ENCODE results near the gene RNF180.

Gene RNF180

GRCh38 chr5:64156261-64156660, 9.4 kb upstream of the RNF180 start:
- no peak for TF ChIP-seq CTCF (IDR thresholded peaks at IDR 0.05)
- Histone ChIP-seq H3K27ac (no peak overlapping the region), H3K9me3 (no peaks in the 10 kb centered on the region), H3K36me3 (no peaks in the 10 kb centered on the region), H3K4me3 (ENCODE audit: low read depth in 1 of 2, low read length in 1 of 2) (no peak overlapping the region), H3K27me3 (no peaks in the 10 kb centered on the region), H3K4me1 (ENCODE audit: control insufficient read depth in 1 of 2, insufficient read depth in 1 of 2, low read depth in 1 of 2, low read length in 1 of 2) (no peaks in the 10 kb centered on the region)

- Histone ChIP-seq H3K27ac (no peak overlapping the region), H3K9me3 (no peaks in the 10 kb centered on the region), H3K4me1 (ENCODE audit: control insufficient read depth in 1 of 2, insufficient read depth in 1 of 2, low read depth in 1 of 2, low read length in 1 of 2) (no peaks in the 10 kb centered on the region), H3K36me3 (no peaks in the 10 kb centered on the region), H3K4me3 (ENCODE audit: low read depth in 1 of 2, low read length in 1 of 2) (no peak overlapping the region), H3K27me3 (peaks cover 14% of the 10 kb centered on the region)
- no peak for TF ChIP-seq CTCF (IDR thresholded peaks at IDR 0.05)
Observed at GRCh38 chr5:64158827-64159226, 6.8 kb upstream of the RNF180 start.

GRCh38 chr5:64160201-64160600, 5.4 kb upstream of the RNF180 start:
- no peak for TF ChIP-seq CTCF (IDR thresholded peaks at IDR 0.05)
- Histone ChIP-seq H3K27ac (no peak overlapping the region), H3K36me3 (no peaks in the 10 kb centered on the region), H3K27me3 (peaks cover 28% of the 10 kb centered on the region), H3K4me1 (ENCODE audit: control insufficient read depth in 1 of 2, insufficient read depth in 1 of 2, low read depth in 1 of 2, low read length in 1 of 2) (no peaks in the 10 kb centered on the region), H3K4me3 (ENCODE audit: low read depth in 1 of 2, low read length in 1 of 2) (no peak overlapping the region), H3K9me3 (no peaks in the 10 kb centered on the region)

GRCh38 chr5:64161420-64161819, 4.2 kb upstream of the RNF180 start:
- Histone ChIP-seq H3K27ac (no peak overlapping the region), H3K9me3 (no peaks in the 10 kb centered on the region), H3K4me1 (ENCODE audit: control insufficient read depth in 1 of 2, insufficient read depth in 1 of 2, low read depth in 1 of 2, low read length in 1 of 2) (no peaks in the 10 kb centered on the region), H3K36me3 (no peaks in the 10 kb centered on the region), H3K27me3 (peaks cover 40% of the 10 kb centered on the region), H3K4me3 (ENCODE audit: low read depth in 1 of 2, low read length in 1 of 2) (no peak overlapping the region)
- TF ChIP-seq CTCF (IDR thresholded peaks at IDR 0.05) = no peak

- H3K9me3 ChIP-seq = no peaks in the 10 kb centered on the region
- no peaks in the 10 kb centered on the region for H3K4me1 ChIP-seq (ENCODE audit: control insufficient read depth in 1 of 2, insufficient read depth in 1 of 2, low read depth in 1 of 2, low read length in 1 of 2)
- H3K4me3 ChIP-seq (ENCODE audit: low read depth in 1 of 2, low read length in 1 of 2) = no peak overlapping the region
- H3K36me3 ChIP-seq = no peaks in the 10 kb centered on the region
- no peak for TF ChIP-seq CTCF (IDR thresholded peaks at IDR 0.05)
- H3K27ac ChIP-seq = no peak overlapping the region
- H3K27me3 ChIP-seq = peaks cover 57% of the 10 kb centered on the region
Observed at GRCh38 chr5:64163135-64163534, 2.5 kb upstream of the RNF180 start.

GRCh38 chr5:64163746-64164145, 1.9 kb upstream of the RNF180 start:
- Histone ChIP-seq H3K27me3 (peaks cover 63% of the 10 kb centered on the region), H3K4me3 (ENCODE audit: low read depth in 1 of 2, low read length in 1 of 2) (no peak overlapping the region), H3K4me1 (ENCODE audit: control insufficient read depth in 1 of 2, insufficient read depth in 1 of 2, low read depth in 1 of 2, low read length in 1 of 2) (no peaks in the 10 kb centered on the region), H3K27ac (no peak overlapping the region), H3K36me3 (no peaks in the 10 kb centered on the region), H3K9me3 (no peaks in the 10 kb centered on the region)
- no peak for TF ChIP-seq CTCF (IDR thresholded peaks at IDR 0.05)

Measured in neutrophil (primary cell).